Smooth muscle cell (in vitro differentiated cells): ENCODE measurements around the gene CUBN. TPM values are rescaled to one million over a fixed set of nuclear protein-coding genes. Genes with fewer than 3 reads are reported as not detected.

Source experiments
- DNase-seq: peaks from one replicate; lab custom pipeline; 2025; ENCODE audit not compliant: unreplicated experiment; lab: John Stamatoyannopoulos, UW
- H2AFZ ChIP-seq: fragments of 200-600 bp; sonication (generic); 2 replicates; pipeline ENCODE4 v1.6.0; 2016; ENCODE audit warnings: antibody characterized with exemption, low read depth, mild to moderate bottlenecking
- H3F3A ChIP-seq: fragments of 200-600 bp; sonication (generic); 2 replicates; pipeline ENCODE4 v1.6.0; 2017; ENCODE audit warnings: antibody characterized with exemption, low read depth
- H3K27ac ChIP-seq: fragments of 200-600 bp; sonication (generic); 2 replicates; pipeline ENCODE4 v1.5.1; 2016; ENCODE audit warnings: low read depth, mild to moderate bottlenecking
- H3K27me3 ChIP-seq: fragments of 200-600 bp; sonication (generic); 2 replicates; pipeline ENCODE4 v1.6.1; 2016; ENCODE audit warnings: low read depth, mild to moderate bottlenecking
- H3K36me3 ChIP-seq: fragments of 200-600 bp; sonication (generic); 2 replicates; pipeline ENCODE4 v1.5.1; 2016; ENCODE audit warnings: low read depth
- H3K4me1 ChIP-seq: fragments of 200-600 bp; sonication (generic); 2 replicates; pipeline ENCODE4 v1.5.1; 2016; ENCODE audit warnings: low read depth
- H3K4me2 ChIP-seq: fragments of 200-600 bp; sonication (generic); 2 replicates; pipeline ENCODE4 v1.6.0; 2016; ENCODE audit warnings: mild to moderate bottlenecking
- H3K4me3 ChIP-seq: fragments of 200-600 bp; sonication (generic); 2 replicates; pipeline ENCODE4 v1.5.1; 2016; ENCODE audit warnings: mild to moderate bottlenecking
- H3K79me2 ChIP-seq: fragments of 200-600 bp; sonication (generic); 2 replicates; pipeline ENCODE4 v1.6.0; 2016; ENCODE audit warnings: low read depth, mild to moderate bottlenecking
- H3K9ac ChIP-seq: fragments of 200-600 bp; sonication (generic); 2 replicates; pipeline ENCODE4 v1.6.0; 2016; ENCODE audit warnings: low read depth
- H3K9me3 ChIP-seq: fragments of 200-600 bp; sonication (generic); replicated peaks from 2 replicates; pipeline ENCODE4 v1.5.1; 2016; ENCODE audit warnings: low read depth
- H4K20me1 ChIP-seq: fragments of 200-600 bp; sonication (generic); 2 replicates; pipeline ENCODE4 v1.6.0; 2016; ENCODE audit warnings: low read depth
- WGBS: methylation state at CpG from one replicate; pipeline ENCODE4 v1.1.7; 2016; ENCODE audit warnings: low lambda C conversion rate; 5-methylcytosine and 5-hydroxymethylcytosine counted together
- polyA plus RNA-seq: library from polyadenylated mRNA; unstranded; fragments of >200 nt; fragmentation: Nextera tagmentation; extraction: Ambion mirVana; gene quantifications from 2 replicates; pipeline ENCODE4 v1.2.1, GENCODE V29; 2016
- total RNA-seq: library from RNA; depleted of rRNA; stranded (reverse); fragments of >200 nt; gene quantifications from 2 replicates; pipeline ENCODE4 v1.2.3, GENCODE V29; 2014
- TF ChIP-seq, protein P1 (sequence below): fragments of 200-600 bp; sonication (generic); IDR thresholded peaks from 2 replicates; pipeline ENCODE4 v1.5.1; 2017; ENCODE audit warnings: borderline replicate concordance, mild to moderate bottlenecking, antibody characterized with exemption; ENCODE audit not compliant: insufficient read depth, poor library complexity, severe bottlenecking

CUBN gene
- total and polyA plus RNA-seq, 2 experiments from 2014 or later: 0.62 to 4.7 TPM

DNA sequence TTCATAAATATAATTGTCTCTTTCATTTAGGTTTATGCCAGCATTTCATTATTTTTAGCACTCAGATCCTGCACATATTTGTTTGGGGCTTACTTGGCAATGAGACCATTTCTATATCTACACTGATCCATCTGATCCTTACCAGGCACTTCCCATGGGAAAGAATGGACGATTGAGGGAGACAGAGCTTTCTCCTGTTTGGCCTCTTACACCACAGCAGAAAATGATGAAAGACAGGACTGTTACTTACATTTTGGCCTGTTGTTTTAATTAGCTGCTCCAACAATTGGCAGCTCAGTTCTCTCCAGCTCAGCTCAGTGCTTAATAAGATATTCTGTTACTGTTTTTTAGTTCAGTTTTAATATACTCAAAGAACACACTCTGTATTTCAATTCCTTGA, 234.8 kb downstream of the CUBN start:
- H4K20me1 ChIP-seq: no peaks in the 10 kb centered on the region
- no peaks in the 10 kb centered on the region for H3K79me2 ChIP-seq
- TF ChIP-seq, protein P1, sequence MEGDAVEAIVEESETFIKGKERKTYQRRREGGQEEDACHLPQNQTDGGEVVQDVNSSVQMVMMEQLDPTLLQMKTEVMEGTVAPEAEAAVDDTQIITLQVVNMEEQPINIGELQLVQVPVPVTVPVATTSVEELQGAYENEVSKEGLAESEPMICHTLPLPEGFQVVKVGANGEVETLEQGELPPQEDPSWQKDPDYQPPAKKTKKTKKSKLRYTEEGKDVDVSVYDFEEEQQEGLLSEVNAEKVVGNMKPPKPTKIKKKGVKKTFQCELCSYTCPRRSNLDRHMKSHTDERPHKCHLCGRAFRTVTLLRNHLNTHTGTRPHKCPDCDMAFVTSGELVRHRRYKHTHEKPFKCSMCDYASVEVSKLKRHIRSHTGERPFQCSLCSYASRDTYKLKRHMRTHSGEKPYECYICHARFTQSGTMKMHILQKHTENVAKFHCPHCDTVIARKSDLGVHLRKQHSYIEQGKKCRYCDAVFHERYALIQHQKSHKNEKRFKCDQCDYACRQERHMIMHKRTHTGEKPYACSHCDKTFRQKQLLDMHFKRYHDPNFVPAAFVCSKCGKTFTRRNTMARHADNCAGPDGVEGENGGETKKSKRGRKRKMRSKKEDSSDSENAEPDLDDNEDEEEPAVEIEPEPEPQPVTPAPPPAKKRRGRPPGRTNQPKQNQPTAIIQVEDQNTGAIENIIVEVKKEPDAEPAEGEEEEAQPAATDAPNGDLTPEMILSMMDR: no peak
- no peaks in the 10 kb centered on the region for H3K9me3 ChIP-seq
- H2AFZ ChIP-seq: no peak overlapping the region
- H3K4me3 ChIP-seq: no peak overlapping the region
- H3K27ac ChIP-seq: no peak overlapping the region
- H3K27me3 ChIP-seq: no peaks in the 10 kb centered on the region
- no peak overlapping the region for H3K4me2 ChIP-seq
- 22% methylated on average over 1 of the region's 1 CpG for WGBS
- no peaks in the 10 kb centered on the region for H3K36me3 ChIP-seq
- H3K9ac ChIP-seq: no peak overlapping the region
- DNase-seq: no peak
- no peaks in the 10 kb centered on the region for H3F3A ChIP-seq
- no peaks in the 10 kb centered on the region for H3K4me1 ChIP-seq

GRCh38 chr10:16893664-16894063, 235.9 kb downstream of the CUBN start:
- no peak overlapping the region for H3K27ac ChIP-seq
- H3K4me1 ChIP-seq: no peaks in the 10 kb centered on the region
- TF ChIP-seq, protein P1: no peak
- no peaks in the 10 kb centered on the region for H3K36me3 ChIP-seq
- H3K4me2 ChIP-seq: no peak overlapping the region
- no peaks in the 10 kb centered on the region for H3K79me2 ChIP-seq
- 87% methylated on average over 5 of the region's 5 CpGs for WGBS
- H2AFZ ChIP-seq: no peak overlapping the region
- no peak for DNase-seq
- no peaks in the 10 kb centered on the region for H3K9me3 ChIP-seq
- H3K27me3 ChIP-seq: no peaks in the 10 kb centered on the region
- H3K9ac ChIP-seq: no peak overlapping the region
- no peaks in the 10 kb centered on the region for H4K20me1 ChIP-seq
- no peak overlapping the region for H3K4me3 ChIP-seq
- H3F3A ChIP-seq: no peaks in the 10 kb centered on the region

- 24% methylated on average over 12 of the region's 12 CpGs for WGBS
- H3K36me3 ChIP-seq: no peaks in the 10 kb centered on the region
- peak; percentile 3 for DNase-seq
- H3K79me2 ChIP-seq: no peaks in the 10 kb centered on the region
- peak overlapping the region; percentile 61 for H3K4me2 ChIP-seq
- H3K4me3 ChIP-seq: no peak overlapping the region
- peak overlapping the region; percentile 69 for H3K9ac ChIP-seq
- peak overlapping the region; percentile 20 for H2AFZ ChIP-seq
- TF ChIP-seq, protein P1: peak; percentile 51
- H3K4me1 ChIP-seq: no peaks in the 10 kb centered on the region
- peak overlapping the region; percentile 85 for H3K27ac ChIP-seq
- no peaks in the 10 kb centered on the region for H3F3A ChIP-seq
- no peaks in the 10 kb centered on the region for H3K9me3 ChIP-seq
- no peaks in the 10 kb centered on the region for H3K27me3 ChIP-seq
- H4K20me1 ChIP-seq: no peaks in the 10 kb centered on the region
Observed at GRCh38 chr10:16891375-16892313, 238.0 kb downstream of the CUBN start.
